SU-DHL-6 (cell line): ENCODE results near the gene CDNF.

Source experiments
- H2AFZ ChIP-seq: fragments of 200-600 bp; sonication (generic); 2 replicates; pipeline ENCODE4 v1.6.1; 2014; ENCODE audit warnings: low read depth, mild to moderate bottlenecking, moderate library complexity, mixed read lengths, antibody characterized with exemption, low read length; ENCODE audit not compliant: severe bottlenecking
- H3F3A ChIP-seq: fragments of 200-600 bp; shearing (Covaris generic); 2 replicates; pipeline ENCODE4 v1.6.0; 2016; ENCODE audit warnings: antibody characterized with exemption, mild to moderate bottlenecking; ENCODE audit not compliant: insufficient read depth
- H3K27ac ChIP-seq: fragments of 200-600 bp; sonication (generic); 2 replicates; pipeline ENCODE4 v1.5.1; 2016; ENCODE audit warnings: low read depth, mild to moderate bottlenecking, low read length, moderate library complexity, mixed read lengths
- H3K27me3 ChIP-seq: fragments of 200-600 bp; sonication (generic), shearing (Covaris generic); 2 replicates; pipeline ENCODE4 v1.6.0; 2014; ENCODE audit warnings: mild to moderate bottlenecking, low read length
- H3K36me3 ChIP-seq: fragments of 200-600 bp; sonication (generic); 2 replicates; pipeline ENCODE4 v1.6.1; 2014; ENCODE audit warnings: mild to moderate bottlenecking, low read length, mixed read lengths
- H3K4me2 ChIP-seq: fragments of 300-600, 200-600 bp; shearing (Covaris generic), sonication (generic); 2 replicates; pipeline ENCODE4 v1.6.0; 2014; ENCODE audit warnings: low read length, low read depth, mild to moderate bottlenecking; ENCODE audit not compliant: poor library complexity, severe bottlenecking
- H3K4me3 ChIP-seq: fragments of 200-600 bp; sonication (generic); 2 replicates; pipeline ENCODE4 v1.5.1; 2014; ENCODE audit warnings: antibody characterized with exemption, low read length, mild to moderate bottlenecking, mixed read lengths; ENCODE audit not compliant: insufficient read depth, poor library complexity, severe bottlenecking
- H3K79me2 ChIP-seq: fragments of 200-600 bp; sonication (generic); 2 replicates; pipeline ENCODE4 v1.6.1; 2014; ENCODE audit warnings: mild to moderate bottlenecking, low read length, moderate library complexity; ENCODE audit not compliant: insufficient read depth
- H3K9ac ChIP-seq: fragments of 200-600 bp; sonication (generic); 2 replicates; pipeline ENCODE4 v1.7.0; 2014; ENCODE audit warnings: mild to moderate bottlenecking, low read length
- H3K9me2 ChIP-seq: fragments of 200-600 bp; sonication (generic); replicated peaks from 2 replicates; pipeline ENCODE4 v1.6.1; 2014; ENCODE audit warnings: low read length; ENCODE audit not compliant: insufficient read depth
- H3K9me3 ChIP-seq: fragments of 200-600 bp; sonication (generic); 2 replicates; pipeline ENCODE4 v1.6.1; 2014; ENCODE audit warnings: low read length, mixed read lengths; ENCODE audit not compliant: insufficient read depth
- H4K20me1 ChIP-seq: fragments of 200-600 bp; sonication (generic); 2 replicates; pipeline ENCODE4 v1.6.1; 2014; ENCODE audit warnings: low read depth, mild to moderate bottlenecking, antibody characterized with exemption, low read length, moderate library complexity, mixed read lengths
- CTCF ChIP-seq: fragments of 200-600 bp; sonication (generic); IDR thresholded peaks from one replicate; pipeline ENCODE4 v1.5.1; 2017; ENCODE audit warnings: antibody characterized with exemption, mild to moderate bottlenecking, low read length, moderate library complexity; ENCODE audit not compliant: insufficient read depth, poor library complexity, severe bottlenecking
- EZH2phosphoT487 ChIP-seq: fragments of 200-600 bp; sonication (generic), shearing (Covaris generic); conservative IDR thresholded peaks from 2 replicates; pipeline ENCODE4 v1.6.1; 2018; ENCODE audit warnings: mild to moderate bottlenecking, antibody characterized with exemption, low read length, moderate library complexity, mixed read lengths

The CDNF gene

GRCh38 chr10:14839305-14839695 is 1.5 kb upstream of the CDNF start:
- peak overlapping the region; percentile 80 for H3K4me3 ChIP-seq
- no peak overlapping the region for H2AFZ ChIP-seq
- peaks cover 29% of the 10 kb centered on the region for H3K36me3 ChIP-seq
- H3F3A ChIP-seq = no peaks in the 10 kb centered on the region
- H3K79me2 ChIP-seq = peaks cover 40% of the 10 kb centered on the region
- peak overlapping the region; percentile 71 for H3K4me2 ChIP-seq
- peak overlapping the region; percentile 95 for H3K9ac ChIP-seq
- H3K27ac ChIP-seq = no peak overlapping the region
- TF ChIP-seq EZH2phosphoT487 = no peak
- no peak for TF ChIP-seq CTCF
- H3K9me2 ChIP-seq = no peaks in the 10 kb centered on the region
- no peaks in the 10 kb centered on the region for H3K27me3 ChIP-seq
- peaks cover 5% of the 10 kb centered on the region; the same call in 1 of the 2 replicates for H4K20me1 ChIP-seq
- H3K9me3 ChIP-seq = no peaks in the 10 kb centered on the region

- no peaks in the 10 kb centered on the region for H3K27me3 ChIP-seq
- peaks cover 24% of the 10 kb centered on the region for H3K36me3 ChIP-seq
- no peaks in the 10 kb centered on the region for H3F3A ChIP-seq
- H3K27ac ChIP-seq = peak overlapping the region; percentile 51
- no peaks in the 10 kb centered on the region for H3K9me2 ChIP-seq
- TF ChIP-seq EZH2phosphoT487 (no peak), CTCF (no peak)
- H4K20me1 ChIP-seq = peaks cover 2% of the 10 kb centered on the region; the same call in 1 of the 2 replicates
- peak overlapping the region; percentile 71 for H3K4me2 ChIP-seq
- no peaks in the 10 kb centered on the region for H3K9me3 ChIP-seq
- H3K9ac ChIP-seq = peak overlapping the region; percentile 95
- peak overlapping the region; percentile 80 for H3K4me3 ChIP-seq
- H2AFZ ChIP-seq = peak overlapping the region; percentile 74
- H3K79me2 ChIP-seq = peaks cover 35% of the 10 kb centered on the region
Observed at GRCh38 chr10:14838582-14839304, 906 bp upstream of the CDNF start.

GRCh38 chr10:14837003-14837756 is 657 bp downstream of the CDNF start:
- H4K20me1 ChIP-seq = peaks cover 2% of the 10 kb centered on the region; the same call in 1 of the 2 replicates
- TF ChIP-seq CTCF (no peak), EZH2phosphoT487 (no peak)
- H3K9me3 ChIP-seq = no peaks in the 10 kb centered on the region
- H3K27ac ChIP-seq = no peak overlapping the region
- peaks cover 33% of the 10 kb centered on the region for H3K79me2 ChIP-seq
- no peaks in the 10 kb centered on the region for H3K9me2 ChIP-seq
- no peaks in the 10 kb centered on the region for H3K27me3 ChIP-seq
- H3K36me3 ChIP-seq = peaks cover 18% of the 10 kb centered on the region
- peak overlapping the region; percentile 83 for H3K4me2 ChIP-seq
- peak overlapping the region; percentile 91 for H2AFZ ChIP-seq
- peak overlapping the region; percentile 70 for H3K9ac ChIP-seq
- no peaks in the 10 kb centered on the region for H3F3A ChIP-seq
- H3K4me3 ChIP-seq = peak overlapping the region; percentile 65
